Fibroblast of skin of abdomen (primary cell): Measurements from ENCODE around the gene PHGDH.
"Not testable (repeated sequence)": the region's sequence is repeated elsewhere in the genome, so short reads cannot be mapped to it uniquely, and the experiment has no call there.

ENCODE experiments used
- DNase-seq: peaks from one replicate; pipeline ENCODE4 v3.0.0-alpha.2; 2013

Gene PHGDH

DNA sequence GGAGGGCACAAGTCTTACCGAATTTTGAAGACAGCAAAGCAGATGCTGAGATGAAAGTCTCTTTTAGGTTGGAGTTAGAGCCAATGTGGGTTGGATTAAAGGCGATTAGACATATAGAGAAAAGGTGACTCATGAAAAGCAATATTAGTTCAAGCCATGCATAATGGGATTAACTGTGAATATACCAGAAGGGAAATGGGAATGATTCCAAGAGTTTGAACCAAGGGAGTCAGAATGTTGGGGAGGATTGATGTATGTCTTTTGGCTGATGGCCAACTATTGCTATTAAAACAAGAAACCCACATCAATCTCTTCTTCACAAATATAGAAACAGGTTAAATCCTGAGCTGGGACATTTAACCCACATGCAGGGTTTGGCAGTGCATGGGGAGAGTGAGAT is 55.8 kb downstream of the PHGDH start:
- DNase-seq, result peak; percentile 36

DNA sequence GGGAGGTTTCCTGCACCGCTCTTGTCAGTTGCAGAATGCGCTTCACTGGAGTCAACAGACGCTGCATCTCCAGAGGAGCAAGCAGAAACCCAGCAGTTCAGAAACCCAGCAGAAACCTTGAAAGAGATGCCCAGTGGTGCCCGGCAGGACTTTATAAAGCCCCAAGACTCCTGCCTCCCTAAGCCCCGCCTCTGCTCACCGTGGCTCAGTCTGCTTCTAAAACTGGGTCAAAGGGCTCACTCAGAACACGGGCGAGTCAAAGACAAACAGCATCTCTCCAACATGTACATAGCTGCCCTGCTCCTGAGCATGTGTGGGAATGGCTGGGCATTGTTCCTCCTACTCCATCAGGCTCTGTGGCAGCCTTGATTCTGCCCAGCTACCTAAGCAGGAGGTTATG is 57.0 kb downstream of the PHGDH start, which contains the start of gene HMGCS2:
HMGCS2 (minus strand) TSS at position 128 of the 400 bp plus-strand sequence; CDS start at position 67, 61 bp downstream.
- no peak for DNase-seq

DNA sequence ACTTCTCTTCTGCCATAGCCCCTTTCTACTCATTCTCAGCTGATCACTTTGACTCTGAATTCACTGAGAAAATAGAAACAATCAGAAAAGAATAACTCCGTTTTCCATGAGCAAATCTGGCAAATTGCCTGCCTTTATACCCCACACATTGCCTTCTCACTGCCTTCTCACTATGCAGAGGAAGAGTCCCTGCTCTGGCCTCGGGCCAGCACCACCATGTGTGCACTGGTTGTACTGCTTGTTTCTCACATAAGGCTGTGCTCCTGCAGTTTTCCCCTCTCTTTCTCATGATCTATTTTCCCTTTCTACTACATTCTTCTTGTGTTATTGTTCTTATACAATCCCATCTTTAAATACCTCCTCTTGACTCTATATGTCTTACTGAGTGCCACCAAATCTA is 59.3 kb downstream of the PHGDH start:
- DNase-seq, result peak; percentile 29

DNA sequence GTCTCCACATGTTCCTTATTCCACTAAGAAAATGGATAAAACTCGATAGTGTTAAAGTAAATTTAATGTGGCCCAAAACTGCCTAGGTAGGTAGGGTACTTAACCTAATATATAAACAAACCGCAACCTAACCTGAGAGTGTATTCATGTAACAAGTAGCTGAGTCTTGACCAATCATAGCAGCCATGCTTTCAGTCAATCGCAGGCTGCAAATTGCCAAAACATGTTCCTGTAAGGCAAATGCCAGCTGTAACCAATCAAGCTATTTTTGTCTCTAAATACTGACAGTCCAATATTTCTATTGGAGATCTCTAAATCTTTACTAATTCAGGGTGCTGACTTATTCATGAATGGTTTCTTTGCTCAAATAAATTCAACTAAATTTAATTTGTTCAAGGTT is 60.0 kb downstream of the PHGDH start:
- DNase-seq, result no peak

DNA sequence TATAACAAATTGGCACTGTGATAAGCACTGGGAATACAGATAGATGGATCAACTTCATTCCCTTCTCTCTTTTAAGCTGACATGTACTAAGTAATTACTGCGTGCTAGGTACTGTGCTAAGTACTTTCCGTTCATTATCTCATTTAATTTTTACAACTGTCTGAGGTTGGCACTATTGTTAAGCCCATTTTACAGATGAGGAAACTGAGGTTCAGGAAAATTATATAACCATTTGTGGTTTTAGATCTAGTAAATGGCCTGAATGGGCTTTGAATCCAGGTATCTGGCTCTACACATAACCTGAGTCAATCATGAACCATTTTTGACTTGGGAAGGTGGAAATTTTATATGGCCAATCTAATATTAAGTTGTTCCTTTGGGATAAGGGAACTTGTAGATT is 60.6 kb downstream of the PHGDH start:
- no peak for DNase-seq

DNA sequence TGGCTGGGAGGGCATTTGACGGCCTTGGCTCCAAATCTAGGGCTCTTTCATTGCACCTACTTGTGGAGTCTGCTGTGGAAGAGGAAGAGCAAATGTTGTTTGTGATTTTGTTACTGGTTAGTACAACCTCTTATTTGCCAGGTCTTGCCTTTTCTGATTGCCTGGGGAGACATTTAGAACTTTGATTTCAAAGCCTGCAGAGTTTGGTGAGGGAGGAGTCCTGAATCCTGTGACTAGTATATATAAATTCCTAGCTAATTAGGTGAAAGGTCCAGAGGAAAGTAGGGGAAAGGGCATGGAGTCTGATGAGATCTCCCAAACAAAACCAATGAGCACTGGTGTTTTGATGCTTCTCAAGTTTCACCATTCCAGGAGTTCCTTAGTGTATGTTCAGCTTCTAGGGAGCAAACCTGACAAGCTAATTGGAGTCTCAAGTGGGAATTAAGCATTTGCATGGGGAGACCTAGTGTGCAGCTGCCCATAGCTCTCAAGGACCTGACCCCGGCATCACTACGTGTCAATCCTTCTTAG is 62.0 kb downstream of the PHGDH start:
- peak; percentile 51 for DNase-seq

DNA sequence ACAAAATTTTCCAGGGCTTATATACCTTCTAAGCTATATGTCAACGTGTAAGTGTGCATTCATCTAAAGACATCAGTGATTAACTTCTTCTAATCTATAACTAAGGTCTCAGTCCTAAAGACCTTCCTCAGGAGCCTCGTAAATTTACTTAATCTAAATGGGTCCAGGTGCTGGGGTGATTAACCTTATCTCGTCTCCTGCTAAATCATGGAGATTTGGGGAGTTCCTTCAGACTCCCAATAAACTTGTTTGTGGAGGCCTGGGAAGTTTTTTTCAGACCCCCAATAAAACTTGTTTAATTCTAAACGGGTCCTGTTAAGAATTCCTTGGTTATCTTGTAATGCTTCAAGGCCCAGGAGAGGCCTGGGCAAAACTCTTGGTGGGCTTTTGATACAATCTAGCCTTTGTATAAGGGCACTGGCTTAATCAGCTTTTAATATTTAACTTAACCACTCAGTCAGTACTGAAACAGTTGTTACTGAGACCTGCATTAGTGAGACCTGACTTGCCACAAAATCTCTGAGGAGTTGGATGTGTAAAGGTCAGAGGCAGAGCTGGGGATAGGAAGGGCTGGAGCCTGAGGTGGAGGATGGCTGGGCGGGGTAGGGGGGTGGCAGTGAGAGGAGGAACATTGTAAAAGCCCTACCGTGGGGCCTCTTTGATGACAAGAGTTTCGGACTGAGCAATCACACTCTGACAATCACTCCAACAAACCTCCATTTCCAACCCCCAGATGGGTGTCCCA is 63.2 kb downstream of the PHGDH start:
- DNase-seq, result no peak

DNA sequence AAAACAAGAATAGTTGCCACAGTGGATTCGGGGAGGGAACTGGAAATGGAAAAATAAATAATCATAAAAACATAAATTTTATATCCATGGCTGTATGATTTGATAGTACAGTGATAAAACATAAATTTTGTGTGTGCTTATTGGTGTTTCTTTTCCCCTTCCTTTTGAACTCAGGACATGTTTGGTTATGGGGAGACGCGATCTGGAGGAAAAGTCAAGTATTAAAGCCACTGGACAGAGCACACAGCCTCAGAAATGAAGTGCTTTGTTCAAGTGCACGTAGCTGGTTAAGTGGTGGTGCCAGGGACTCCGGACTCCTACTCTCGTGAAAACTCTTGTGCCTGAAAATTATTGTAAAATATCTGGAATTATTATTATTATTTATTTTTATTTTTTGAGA is 66.6 kb downstream of the PHGDH start:
- DNase-seq, result no peak

DNA sequence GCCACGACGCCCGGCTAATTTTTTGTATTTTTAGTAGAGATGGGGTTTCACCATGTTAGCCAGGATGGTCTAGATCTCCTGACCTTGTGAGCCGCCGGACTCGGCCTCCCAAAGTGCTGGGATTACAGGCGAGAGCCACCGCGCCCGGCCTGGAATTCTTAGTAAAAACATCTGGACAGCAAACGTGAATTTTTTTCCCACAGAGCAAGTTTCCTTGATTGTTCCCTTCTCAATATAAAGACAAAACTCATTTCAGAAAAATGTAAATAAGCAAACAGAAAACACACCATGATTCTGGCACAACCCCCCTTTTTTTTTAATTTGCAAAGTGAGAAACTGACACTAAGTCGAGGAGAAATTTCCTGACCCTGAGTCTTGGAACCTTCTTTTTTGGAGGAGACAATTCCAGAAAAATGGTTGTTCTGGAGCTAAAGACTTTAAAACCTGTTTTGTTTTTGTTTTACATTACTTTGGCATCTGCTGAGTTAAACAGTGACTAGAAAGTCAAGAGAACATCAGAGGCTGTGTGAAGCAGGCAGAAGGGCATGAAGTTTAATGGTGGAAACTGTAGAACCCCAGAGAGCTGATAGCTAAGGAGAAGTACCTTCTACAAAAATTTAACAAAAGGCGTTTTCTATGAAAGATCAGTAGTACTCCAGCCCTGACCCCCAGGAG is 67.3 kb downstream of the PHGDH start:
- DNase-seq, result no peak

DNA sequence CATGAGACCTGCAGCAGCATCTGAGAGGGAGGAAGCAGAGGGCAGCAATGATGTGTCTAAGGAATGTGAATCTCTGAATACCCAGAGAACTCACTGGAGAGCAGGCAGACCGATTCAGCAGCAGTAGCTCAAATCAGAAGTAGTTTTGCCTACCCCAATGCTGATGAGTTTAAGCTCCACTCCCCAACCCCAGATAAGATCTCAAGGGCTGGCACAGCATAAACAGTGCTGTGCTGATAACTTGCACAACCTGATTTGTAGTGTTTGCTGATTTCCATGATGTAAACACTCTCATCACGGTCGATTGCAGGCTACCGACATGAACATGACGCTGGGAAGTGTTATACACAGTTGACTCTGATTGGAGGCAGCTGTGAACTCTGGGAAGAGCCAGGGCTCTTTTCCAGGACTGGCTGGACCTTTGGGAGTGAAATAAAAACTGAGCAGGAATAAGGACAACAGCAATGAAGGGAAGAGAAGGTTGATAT is 68.2 kb downstream of the PHGDH start:
- DNase-seq, result no peak

DNA sequence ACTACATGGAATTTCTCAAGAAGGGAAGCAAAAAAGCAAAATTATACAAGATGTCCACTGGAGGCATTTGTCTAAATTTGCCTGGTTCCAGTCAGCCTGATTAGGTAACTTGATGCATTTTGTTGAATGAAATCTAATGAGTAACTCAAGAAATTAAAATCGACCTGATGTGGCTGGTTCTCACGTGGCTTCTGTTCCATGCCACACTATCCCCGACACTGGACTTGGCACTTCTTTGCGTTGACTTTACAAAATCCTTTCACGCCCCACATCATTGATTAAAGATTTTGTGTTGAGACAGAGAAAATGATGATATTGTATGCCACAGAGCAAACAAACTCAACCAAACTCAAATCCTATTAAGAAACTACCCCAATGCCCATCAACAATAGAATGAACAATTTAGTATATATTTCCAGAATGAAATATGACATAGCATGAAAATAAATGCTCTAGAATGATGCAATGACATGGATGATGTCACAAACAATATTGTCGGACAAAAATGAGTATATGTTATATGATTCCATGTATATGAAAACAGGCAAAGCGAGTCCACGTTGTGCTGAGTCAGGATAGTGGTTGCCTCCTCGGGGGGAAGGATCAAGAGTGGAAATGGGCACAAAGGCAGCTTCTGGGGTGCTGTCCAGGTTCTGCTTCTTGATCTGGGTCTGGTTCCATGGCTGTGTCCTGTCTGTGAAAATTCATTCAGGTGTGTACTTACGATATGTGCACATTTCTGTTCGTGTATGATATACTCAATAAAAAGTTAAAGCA is 69.9 kb downstream of the PHGDH start:
- no peak for DNase-seq

DNA sequence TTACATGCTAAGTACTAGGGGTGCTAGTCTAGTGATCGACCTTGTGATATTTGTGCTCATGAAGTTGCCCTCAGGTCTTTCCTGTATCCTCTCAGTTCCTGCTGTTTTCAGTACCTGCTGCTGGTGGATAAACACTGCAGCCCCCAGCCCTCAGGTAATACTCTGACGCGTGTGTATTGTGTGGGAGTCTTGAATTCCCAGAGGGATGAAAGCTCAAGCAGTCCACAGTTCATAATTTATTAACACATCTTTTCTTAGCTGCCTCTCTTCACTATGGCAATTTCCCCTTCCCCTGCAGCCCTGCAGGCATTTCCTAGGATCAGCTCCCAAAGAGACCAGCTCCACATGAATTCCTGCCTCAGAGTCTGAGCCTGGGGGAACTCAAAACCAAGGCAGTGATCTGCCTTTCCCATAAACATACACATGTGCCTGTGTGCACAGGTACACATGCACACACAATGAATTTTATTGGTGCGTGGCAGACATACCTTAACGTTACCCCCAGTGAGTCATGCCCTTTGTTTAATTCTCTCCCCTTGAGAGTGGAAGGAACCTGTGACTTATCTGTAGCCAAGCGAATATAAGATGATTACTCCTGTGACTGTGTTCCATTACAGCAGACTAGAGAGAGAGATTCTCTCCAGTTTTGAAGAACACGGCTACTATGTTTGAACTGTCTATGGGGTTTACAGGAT is 71.0 kb downstream of the PHGDH start:
- DNase-seq, result no peak

DNA sequence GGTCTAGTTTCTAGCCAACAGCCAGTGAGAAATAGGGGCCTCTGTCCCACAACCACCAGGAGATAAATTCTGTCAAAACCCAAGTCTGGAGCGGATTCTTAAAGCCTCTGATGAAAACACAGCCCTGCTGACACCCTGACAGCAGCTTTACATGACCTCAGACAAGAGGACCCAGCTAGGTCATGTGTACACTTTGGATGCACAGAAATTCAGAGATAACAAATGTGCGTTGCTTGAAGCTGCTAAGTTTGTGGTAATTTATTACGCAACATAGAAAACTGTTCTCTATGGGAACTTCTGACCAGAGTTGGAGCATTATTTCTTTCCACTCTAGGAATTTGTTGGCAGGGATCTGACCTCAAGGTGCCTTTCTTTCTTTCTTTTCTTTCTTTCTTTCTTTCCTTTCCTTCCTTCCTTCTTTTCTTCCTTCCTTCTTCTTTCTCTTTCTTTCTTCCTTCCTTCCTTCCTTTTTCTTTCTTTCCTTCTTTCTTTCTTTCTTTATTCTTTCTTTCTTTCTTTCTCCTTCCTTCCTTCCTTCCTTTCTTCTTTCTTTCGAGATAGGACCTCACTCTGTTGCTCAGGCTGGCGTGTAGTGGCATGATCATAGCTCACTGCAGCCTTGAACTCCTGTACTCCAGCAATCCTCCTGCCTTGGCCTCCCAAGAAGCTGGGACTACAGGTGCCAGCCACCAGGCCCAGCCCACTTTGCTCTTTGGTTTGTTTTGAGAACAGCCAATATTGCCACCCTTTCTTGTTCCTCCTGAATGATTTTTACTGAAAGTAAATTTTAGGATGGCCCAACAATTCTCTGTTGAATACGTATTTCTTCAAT is 71.8 kb downstream of the PHGDH start:
- DNase-seq, result peak; percentile 33

DNA sequence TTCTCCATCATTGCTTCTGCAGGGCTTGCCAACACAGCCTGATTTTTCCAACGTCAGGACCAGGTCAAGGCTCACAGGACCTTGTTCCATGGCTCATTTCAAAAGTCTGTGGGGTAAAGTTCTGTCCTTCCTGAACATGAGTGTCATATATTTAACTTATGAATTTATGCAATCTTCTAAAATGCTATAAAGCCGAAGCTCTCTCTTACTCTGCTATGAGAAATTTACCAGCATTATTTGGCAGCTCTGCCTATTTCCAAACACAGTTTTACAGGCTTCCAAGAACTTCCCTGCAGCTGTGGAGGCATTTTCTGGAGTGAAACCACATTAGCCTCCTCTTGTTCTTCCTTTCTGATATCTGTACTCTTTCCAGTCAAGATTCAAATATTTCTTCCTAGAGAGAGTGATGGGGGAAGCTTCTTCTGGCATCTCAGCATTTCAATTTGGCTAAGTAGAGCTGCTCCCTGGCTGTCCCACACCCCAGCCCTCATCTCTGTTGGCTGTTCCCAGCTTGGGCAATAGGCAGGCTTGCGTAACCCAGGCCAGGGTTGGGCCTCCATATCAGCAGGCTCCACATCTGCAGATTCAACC is 72.6 kb downstream of the PHGDH start:
- DNase-seq, result no peak

DNA sequence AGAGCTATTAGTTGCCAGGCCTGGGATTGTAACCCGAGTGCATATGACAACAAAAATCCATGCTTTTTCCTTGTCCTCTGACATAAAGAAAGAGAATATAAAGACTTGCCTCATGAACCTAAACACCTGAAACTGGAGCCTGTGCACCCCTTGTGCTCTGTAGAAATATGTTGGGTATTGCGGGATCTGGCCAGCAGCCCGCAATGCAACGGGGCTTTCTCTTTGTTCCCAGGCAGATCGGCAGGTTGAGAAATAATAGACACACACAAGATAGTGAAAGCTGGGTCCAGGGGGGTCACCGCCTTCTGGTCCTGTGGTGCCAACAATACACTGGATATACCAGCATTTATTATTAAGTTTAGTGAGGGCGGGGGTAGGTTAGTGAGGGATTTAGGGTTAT is 74.3 kb downstream of the PHGDH start:
- DNase-seq, result not testable (repeated sequence)

DNA sequence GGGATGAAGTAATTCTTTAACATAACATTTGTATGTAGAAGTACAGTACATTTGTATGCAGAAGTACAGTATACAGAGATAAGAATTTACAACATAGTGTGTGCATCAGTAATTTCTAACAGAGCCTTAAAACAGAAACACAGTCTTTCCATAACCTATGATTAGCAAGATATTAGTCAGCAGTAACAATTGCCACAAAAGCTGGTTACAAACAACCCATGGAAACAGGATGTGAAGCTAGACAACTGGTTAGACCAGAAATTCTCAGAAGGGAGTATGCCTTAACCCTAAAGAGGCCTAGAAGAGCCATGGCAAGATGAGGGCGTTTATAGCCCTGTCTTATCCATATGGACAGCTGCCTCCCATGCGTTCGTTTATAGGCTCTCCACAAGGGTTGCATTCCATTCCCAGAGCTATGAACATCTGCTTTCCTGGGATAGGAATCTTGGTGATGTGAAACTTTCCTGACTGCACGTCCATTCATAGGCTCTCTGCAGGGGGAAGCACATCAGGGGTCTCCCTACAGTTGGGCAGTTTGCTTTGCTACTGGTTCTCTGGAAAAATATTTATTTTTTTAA is 74.8 kb downstream of the PHGDH start:
- not testable (repeated sequence) for DNase-seq

DNA sequence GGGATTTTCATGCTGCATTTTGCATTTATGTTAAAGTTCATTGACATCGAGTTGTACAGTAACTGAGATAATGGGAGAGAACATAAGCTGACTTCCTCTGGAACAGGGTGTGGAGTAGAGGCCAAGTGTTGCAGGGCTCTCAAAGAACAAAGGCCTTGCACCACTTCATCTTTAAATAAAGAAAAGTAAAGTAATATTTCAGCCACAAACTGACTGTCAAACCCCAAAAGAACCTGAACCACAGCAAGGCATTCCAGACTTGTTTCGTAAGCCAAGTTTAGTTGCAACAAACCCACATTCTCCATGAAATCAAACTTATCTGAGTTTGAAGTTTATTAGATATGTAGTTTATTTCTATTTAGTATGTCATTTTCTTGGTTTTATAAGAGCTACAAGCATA is 76.0 kb downstream of the PHGDH start:
- DNase-seq, result peak; percentile 51

DNA sequence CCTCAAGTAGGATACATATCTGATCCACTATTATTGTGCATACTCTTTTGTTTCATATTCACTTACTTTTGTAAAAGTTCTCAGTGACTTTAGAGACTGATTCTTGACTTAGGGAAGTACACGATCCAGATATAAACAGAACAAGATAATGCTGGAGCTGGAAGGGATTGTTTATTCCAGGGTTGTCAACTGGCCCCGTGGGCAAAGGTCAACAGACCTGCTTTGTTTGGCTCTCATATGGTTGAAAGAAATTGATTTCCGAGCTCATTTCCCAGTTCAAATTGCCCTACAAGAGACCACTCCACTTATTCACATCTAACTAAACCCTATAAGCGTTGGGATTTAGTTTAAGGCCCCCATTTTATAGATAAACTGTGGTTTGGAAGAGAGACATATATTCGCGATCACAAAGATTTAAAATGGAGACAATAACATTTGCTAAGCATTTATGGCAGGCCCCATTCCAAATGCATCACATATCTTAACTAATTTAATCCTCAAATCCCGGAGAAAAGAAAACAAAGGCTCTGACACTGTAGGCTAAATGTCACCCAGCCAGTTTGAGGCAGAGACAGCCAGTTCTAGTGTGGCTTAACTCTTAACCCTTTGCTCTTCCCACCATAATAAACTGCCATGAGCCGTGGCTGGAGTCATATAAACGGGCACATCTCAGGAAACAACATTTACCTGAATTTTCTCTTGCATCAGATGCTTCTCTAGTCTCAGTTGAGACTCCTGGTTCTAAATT is 78.9 kb downstream of the PHGDH start:
- DNase-seq, result no peak

DNA sequence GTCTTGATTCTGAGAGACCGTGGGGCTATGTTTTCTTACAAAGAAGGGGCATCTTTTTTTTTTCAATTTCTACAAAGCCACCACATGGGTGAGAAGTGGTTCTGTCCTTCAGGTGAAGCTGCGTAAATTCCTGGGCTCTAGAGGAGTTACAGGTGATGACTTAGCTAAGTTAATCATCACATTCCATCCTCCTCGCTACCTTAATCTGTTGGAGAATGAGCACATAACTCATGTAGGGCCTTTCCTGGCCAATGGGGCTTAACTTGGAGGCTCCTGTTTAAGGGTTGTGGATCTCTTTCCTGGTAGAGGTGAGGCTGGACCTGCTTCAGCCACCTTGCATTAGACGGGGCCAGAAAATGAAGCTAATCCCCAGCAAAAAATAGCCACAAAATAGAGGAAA is 79.6 kb downstream of the PHGDH start:
- no peak for DNase-seq
